LNCaP clone FGC (cell line): ENCODE measurements around the gene ALDH1L2.

ENCODE experiments used
- DNase-seq: peaks from one replicate; pipeline ENCODE4 v3.0.0-alpha.2; 2011; ENCODE audit warnings: low read depth
- H3K4me3 ChIP-seq: 2 replicates; pipeline ENCODE4 v1.5.1; 2011; ENCODE audit warnings: mild to moderate bottlenecking, low read depth, low read length, control low read depth
- CTCF ChIP-seq: IDR thresholded peaks from 2 replicates; pipeline ENCODE4 v1.5.1; 2012; ENCODE audit warnings: mild to moderate bottlenecking; ENCODE audit not compliant: control insufficient read depth, insufficient read depth; ENCODE audit errors: extremely low read depth

Gene ALDH1L2

DNA sequence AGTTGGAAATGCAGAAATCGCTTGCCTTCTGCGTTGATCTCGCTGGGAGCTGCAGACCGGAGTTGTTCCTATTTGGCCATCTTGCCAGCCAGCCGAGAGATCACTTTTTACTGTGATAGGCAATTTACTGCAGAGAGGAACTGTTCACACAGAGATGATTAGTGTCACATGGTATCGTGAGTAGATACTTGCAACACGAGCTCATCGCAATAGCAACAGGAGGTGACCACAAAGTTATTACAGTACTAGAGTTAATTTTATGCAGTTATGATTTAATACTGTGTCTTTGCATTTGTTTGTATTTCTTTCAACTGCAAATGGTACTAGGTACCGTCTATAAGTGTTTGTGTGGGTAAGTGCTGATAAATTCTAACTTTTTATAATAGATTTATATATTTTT, 70.4 kb downstream of the ALDH1L2 start:
- no peak overlapping the region for H3K4me3 ChIP-seq
- no peak for TF ChIP-seq CTCF
- DNase-seq, result no peak

DNA sequence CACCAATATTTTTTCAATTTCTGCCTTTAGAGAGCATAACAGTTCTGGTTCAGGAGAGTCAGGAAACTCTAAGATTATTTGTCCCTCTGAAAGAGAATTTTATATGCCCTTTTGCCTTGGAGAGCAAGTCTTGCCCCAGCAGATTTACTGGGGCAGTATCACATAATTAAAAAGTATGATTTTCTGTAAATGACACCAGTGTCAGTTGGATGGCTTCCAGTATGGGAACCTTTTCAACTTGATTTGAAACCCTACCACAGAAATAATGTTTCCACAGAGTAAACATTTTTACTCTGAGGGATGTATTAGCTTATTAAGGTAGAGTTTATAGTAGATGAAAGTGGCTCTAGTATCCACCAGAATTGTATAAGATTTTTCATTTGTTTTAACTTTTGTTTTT, 82.8 kb downstream of the ALDH1L2 start:
- no peak overlapping the region for H3K4me3 ChIP-seq
- TF ChIP-seq CTCF, result no peak
- no peak for DNase-seq

DNA sequence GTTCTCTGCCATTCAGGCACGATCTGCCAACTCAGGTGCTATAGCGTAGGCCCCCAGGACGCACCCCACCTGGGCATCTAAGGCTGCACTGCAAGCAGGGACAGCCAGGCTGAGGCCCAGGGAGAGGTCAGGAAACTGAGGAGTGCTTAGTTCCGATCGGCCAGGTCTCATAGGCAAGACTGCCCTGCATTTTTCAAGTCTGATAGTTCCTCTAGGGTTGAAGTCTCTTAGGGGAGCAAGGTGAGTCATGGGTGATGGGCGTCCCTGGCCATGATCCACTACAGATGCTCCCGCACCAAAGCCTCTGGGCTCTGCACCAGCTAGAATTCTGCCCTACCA, 84.9 kb downstream of the ALDH1L2 start:
- DNase-seq, result no peak
- H3K4me3 ChIP-seq, result no peak overlapping the region
- no peak for TF ChIP-seq CTCF

DNA sequence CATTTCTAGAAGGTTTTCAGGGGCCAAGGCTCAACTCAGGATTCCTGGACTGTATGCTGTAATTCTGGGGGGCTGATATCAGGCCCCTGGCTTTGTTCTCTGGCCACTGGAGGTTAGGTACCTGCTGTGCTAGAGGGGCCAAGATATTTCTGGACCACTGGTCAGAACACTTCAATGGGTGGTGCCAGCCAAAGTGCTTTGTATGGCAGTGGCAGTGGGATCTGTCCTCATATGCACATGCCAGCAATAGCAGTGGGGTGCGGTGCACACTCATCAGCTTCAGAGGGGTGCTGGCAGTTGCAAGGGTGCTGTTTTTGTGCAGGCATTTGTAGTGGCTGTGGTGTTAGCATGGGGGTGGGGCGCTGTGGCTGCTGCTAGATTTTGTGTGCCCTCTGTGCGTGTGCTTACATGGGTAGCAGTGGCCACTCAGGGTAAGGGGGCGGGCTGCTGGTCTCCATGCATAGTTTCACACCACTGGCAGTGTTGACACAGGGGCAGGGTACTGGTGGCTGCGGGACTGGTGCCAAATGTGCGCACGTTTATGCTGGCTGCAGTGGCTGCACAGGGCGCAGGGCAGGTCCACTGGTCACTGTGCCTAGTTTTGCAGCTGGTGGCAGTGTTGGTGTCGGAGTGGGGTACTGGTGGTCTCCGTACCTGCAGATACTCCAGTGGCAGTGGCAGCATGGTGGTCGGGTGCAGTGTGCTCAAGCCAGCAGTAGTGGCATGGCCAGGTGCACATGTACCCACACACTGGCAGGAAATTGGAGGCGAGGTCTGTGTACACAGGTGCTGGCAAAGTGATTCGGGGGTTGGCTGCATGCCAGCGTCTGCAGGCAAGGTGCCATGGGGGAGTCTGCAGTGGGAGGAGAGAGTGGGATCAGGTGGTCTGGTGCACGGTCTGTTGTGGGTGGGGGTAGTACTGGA, 85.6 kb downstream of the ALDH1L2 start:
- DNase-seq, result no peak

GRCh38 chr12:104997541-104997940, 86.7 kb downstream of the ALDH1L2 start:
- no peak for DNase-seq
- H3K4me3 ChIP-seq, result no peak overlapping the region
- no peak for TF ChIP-seq CTCF

More for the DNA sequence above, 85.6 kb downstream of the ALDH1L2 start:
- TF ChIP-seq CTCF, result no peak
- H3K4me3 ChIP-seq, result no peak overlapping the region

GRCh38 chr12:104994336-104994735, 89.9 kb downstream of the ALDH1L2 start:
- no peak for TF ChIP-seq CTCF
- H3K4me3 ChIP-seq, result no peak overlapping the region
- DNase-seq, result no peak
